ENCODE data around the gene NCAM2. TPM values are rescaled to one million over a fixed set of nuclear protein-coding genes. Genes with fewer than 3 reads are reported as not detected.

The NCAM2 gene
- total RNA-seq, 1 donor from 2014 or later, result 0.84 TPM

DNA sequence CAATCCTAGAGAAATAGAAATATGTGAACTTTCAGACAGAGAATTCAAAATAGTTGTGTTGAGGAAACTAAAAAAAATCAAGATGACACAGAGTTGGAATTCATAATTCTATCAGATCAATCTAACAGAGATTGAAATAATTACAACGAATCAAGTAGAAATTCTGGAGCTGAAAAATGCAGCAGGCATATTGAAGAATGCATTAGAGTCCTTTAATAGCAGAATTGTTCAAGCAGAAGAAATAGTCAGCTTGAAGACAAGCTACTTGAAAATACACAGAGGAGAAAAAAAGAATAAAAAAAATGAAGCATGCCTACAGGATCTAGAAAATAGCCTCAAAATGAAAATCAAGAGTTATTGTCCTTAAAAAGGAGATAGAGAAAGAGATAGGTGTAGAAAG, 347.1 kb downstream of the NCAM2 start:
- Histone ChIP-seq H3K79me2 (ENCODE audit: low read depth) (no peaks in the 10 kb centered on the region), H3K4me1 (no peaks in the 10 kb centered on the region), H3K4me3 (no peak overlapping the region), H3K36me3 (peaks cover 3% of the 10 kb centered on the region), H3K9ac (no peak overlapping the region), H4K20me1 (ENCODE audit: low read depth) (no peaks in the 10 kb centered on the region), H3K27ac (no peak overlapping the region), H3K9me3 (ENCODE audit: low read depth) (peaks cover 8% of the 10 kb centered on the region), H3K27me3 (no peaks in the 10 kb centered on the region), H3F3A (ENCODE audit: low read depth) (no peaks in the 10 kb centered on the region), H3K4me2 (no peak overlapping the region), H2AFZ (replicated peaks) (no peak overlapping the region)
- no peak for DNase-seq (ENCODE audit: low spot score)
- no peaks in the 10 kb centered on the region for H3K36me3 Mint-ChIP-seq
- no peaks in the 10 kb centered on the region for H3K4me1 Mint-ChIP-seq
- no peak overlapping the region for H3K27ac Mint-ChIP-seq
- peaks cover 22% of the 10 kb centered on the region for H3K9me3 Mint-ChIP-seq
- peaks cover 5% of the 10 kb centered on the region for H3K27me3 Mint-ChIP-seq (ENCODE audit: insufficient read depth, low read depth)
- TF ChIP-seq EZH2phosphoT487 (IDR thresholded peaks at IDR 0.05), result no peak
- TF ChIP-seq EZH2 (IDR thresholded peaks at IDR 0.05), result no peak
- TF ChIP-seq, protein P1, sequence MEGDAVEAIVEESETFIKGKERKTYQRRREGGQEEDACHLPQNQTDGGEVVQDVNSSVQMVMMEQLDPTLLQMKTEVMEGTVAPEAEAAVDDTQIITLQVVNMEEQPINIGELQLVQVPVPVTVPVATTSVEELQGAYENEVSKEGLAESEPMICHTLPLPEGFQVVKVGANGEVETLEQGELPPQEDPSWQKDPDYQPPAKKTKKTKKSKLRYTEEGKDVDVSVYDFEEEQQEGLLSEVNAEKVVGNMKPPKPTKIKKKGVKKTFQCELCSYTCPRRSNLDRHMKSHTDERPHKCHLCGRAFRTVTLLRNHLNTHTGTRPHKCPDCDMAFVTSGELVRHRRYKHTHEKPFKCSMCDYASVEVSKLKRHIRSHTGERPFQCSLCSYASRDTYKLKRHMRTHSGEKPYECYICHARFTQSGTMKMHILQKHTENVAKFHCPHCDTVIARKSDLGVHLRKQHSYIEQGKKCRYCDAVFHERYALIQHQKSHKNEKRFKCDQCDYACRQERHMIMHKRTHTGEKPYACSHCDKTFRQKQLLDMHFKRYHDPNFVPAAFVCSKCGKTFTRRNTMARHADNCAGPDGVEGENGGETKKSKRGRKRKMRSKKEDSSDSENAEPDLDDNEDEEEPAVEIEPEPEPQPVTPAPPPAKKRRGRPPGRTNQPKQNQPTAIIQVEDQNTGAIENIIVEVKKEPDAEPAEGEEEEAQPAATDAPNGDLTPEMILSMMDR (IDR thresholded peaks at IDR 0.05), result no peak
- no peak overlapping the region for H3K4me3 Mint-ChIP-seq

DNA sequence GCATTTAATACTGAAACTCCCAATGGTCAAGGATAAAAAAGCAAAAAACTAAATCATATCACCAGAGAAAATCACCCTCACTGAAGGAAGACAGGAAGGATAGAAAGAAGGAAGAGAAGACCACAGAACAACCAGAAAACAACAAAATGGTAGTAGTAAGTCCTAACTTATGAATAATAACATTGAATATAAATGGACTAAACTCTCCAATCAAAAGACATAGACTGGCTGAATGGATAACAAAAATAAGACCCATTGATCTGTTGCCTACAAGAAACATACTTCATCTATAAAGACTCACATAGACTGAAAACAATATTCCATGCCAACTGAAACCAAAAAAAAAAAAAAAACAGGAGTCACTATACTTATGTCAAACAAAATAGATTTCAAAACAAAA, 347.7 kb downstream of the NCAM2 start:
- H3K27ac Mint-ChIP-seq, result no peak overlapping the region
- no peaks in the 10 kb centered on the region for H4K20me1 ChIP-seq (ENCODE audit: low read depth)
- no peak overlapping the region for H2AFZ ChIP-seq (replicated peaks)
- no peaks in the 10 kb centered on the region for H3K79me2 ChIP-seq (ENCODE audit: low read depth)
- peaks cover 3% of the 10 kb centered on the region for H3K36me3 ChIP-seq
- H3K9ac ChIP-seq, result no peak overlapping the region
- H3K4me3 Mint-ChIP-seq, result no peak overlapping the region
- H3K4me1 Mint-ChIP-seq, result no peaks in the 10 kb centered on the region
- no peak overlapping the region for H3K27ac ChIP-seq
- H3K27me3 Mint-ChIP-seq (ENCODE audit: insufficient read depth, low read depth), result peaks cover 5% of the 10 kb centered on the region
- TF ChIP-seq, protein P1 (IDR thresholded peaks at IDR 0.05), result no peak
- TF ChIP-seq EZH2phosphoT487 (IDR thresholded peaks at IDR 0.05) (no peak), EZH2 (IDR thresholded peaks at IDR 0.05) (no peak)
- H3K9me3 Mint-ChIP-seq, result peaks cover 22% of the 10 kb centered on the region
- no peaks in the 10 kb centered on the region for H3K36me3 Mint-ChIP-seq
- H3K9me3 ChIP-seq (ENCODE audit: low read depth), result peaks cover 8% of the 10 kb centered on the region
- H3F3A ChIP-seq (ENCODE audit: low read depth), result no peaks in the 10 kb centered on the region
- H3K4me2 ChIP-seq, result no peak overlapping the region
- no peaks in the 10 kb centered on the region for H3K27me3 ChIP-seq
- H3K4me1 ChIP-seq, result no peaks in the 10 kb centered on the region
- DNase-seq (ENCODE audit: low spot score), result no peak
- H3K4me3 ChIP-seq, result no peak overlapping the region

DNA sequence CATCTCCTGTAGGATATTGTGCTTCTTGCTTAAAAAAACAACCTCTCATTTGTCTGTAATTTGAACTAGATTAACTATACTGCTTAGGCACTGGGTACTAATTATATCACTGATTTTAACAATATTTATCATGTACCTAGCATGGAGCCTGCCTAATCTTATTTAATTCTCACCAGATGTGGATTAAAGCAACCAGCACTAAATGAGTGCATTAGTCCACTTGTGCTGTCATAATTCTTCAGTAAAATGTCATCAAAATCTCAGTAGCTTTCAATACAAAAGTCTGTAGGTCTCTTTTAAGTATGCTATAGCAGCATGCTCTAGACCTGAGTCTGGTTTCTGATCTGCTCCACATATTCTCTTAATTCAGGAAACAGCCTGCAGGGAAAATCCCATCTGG, 368.1 kb downstream of the NCAM2 start:
- no peaks in the 10 kb centered on the region for H3K9me3 ChIP-seq (ENCODE audit: low read depth)
- Mint-ChIP-seq H3K4me1 (peaks cover 14% of the 10 kb centered on the region), H3K4me3 (no peak overlapping the region), H3K36me3 (no peaks in the 10 kb centered on the region), H3K27me3 (ENCODE audit: insufficient read depth, low read depth) (peaks cover under 1% of the 10 kb centered on the region), H3K27ac (no peak overlapping the region), H3K9me3 (peaks cover 5% of the 10 kb centered on the region)
- no peaks in the 10 kb centered on the region for H3K27me3 ChIP-seq
- H4K20me1 ChIP-seq (ENCODE audit: low read depth), result no peaks in the 10 kb centered on the region
- no peaks in the 10 kb centered on the region for H3K79me2 ChIP-seq (ENCODE audit: low read depth)
- no peak overlapping the region for H3K4me2 ChIP-seq
- peaks cover 27% of the 10 kb centered on the region for H3K4me1 ChIP-seq
- no peak for TF ChIP-seq EZH2phosphoT487 (IDR thresholded peaks at IDR 0.05)
- TF ChIP-seq, protein P1 (IDR thresholded peaks at IDR 0.05), result no peak
- H2AFZ ChIP-seq (replicated peaks), result no peak overlapping the region
- DNase-seq (ENCODE audit: low spot score), result no peak
- peaks cover 14% of the 10 kb centered on the region for H3F3A ChIP-seq (ENCODE audit: low read depth)
- H3K36me3 ChIP-seq, result no peaks in the 10 kb centered on the region
- H3K27ac ChIP-seq, result peak overlapping the region; percentile 96
- H3K9ac ChIP-seq, result no peak overlapping the region
- no peak overlapping the region for H3K4me3 ChIP-seq

Data from neural progenitor cell (in vitro differentiated cells).